IMR-90 (cell line): Measurements from ENCODE around the gene NATD1. TPM values are rescaled to one million over a fixed set of nuclear protein-coding genes. Genes with fewer than 3 reads are reported as not detected.

Experiments used
- ATAC-seq: fragments of 200-7000 bp; cut with Tn5 transposase; 2 replicates; pipeline ENCODE4 v1.9.1; 2020; ENCODE audit warnings: low read depth, mild to moderate bottlenecking, moderate library complexity
- BruUV-seq: library from RNA; stranded (reverse); fragments of 400-500 nt; replicated peaks from 2 replicates; lab custom pipeline; 2021; lab: Mats Ljungman, UMichigan
- CTCF ChIA-PET: fragments of 300-600 bp; formaldehyde crosslinking; extraction: SDS; loops from one replicate; lab custom pipeline; 2021; ENCODE audit warnings: antibody characterized with exemption; lab: Yijun Ruan, JAX
- POLR2A ChIA-PET: fragments of 300-600 bp; sonication (Branson Sonifier 250); formaldehyde crosslinking; loops from one replicate; lab custom pipeline; 2022; ENCODE audit warnings: antibody characterized with exemption; ENCODE audit not compliant: unreplicated experiment; lab: Charles Lee
- DNase-seq: peaks from one replicate; pipeline ENCODE4 v3.0.0; 2013
- H2AFZ ChIP-seq: replicated peaks from 2 replicates; pipeline ENCODE3; 2013; ENCODE audit warnings: low read length, mild to moderate bottlenecking; ENCODE audit not compliant: poor library complexity
- H2AK5ac ChIP-seq: 2 replicates; pipeline ENCODE4 v1.6.1; 2013; ENCODE audit warnings: low read depth, low read length, inconsistent platforms
- H2AK9ac ChIP-seq: replicated peaks from 2 replicates; pipeline ENCODE3; 2013; ENCODE audit warnings: mild to moderate bottlenecking, low read depth, low read length, moderate library complexity; ENCODE audit not compliant: poor library complexity
- H2BK120ac ChIP-seq: 2 replicates; pipeline ENCODE4 v1.6.1; 2013; ENCODE audit warnings: low read depth, low read length, inconsistent platforms
- H2BK15ac ChIP-seq: 3 replicates; pipeline ENCODE4 v1.6.1; 2013; ENCODE audit warnings: low read depth, low read length, inconsistent platforms
- H2BK20ac ChIP-seq: 2 replicates; pipeline ENCODE4 v1.6.1; 2013; ENCODE audit warnings: low read depth, mild to moderate bottlenecking, inconsistent platforms, low read length, moderate library complexity
- H2BK5ac ChIP-seq: 2 replicates; pipeline ENCODE4 v1.6.1; 2013; ENCODE audit warnings: mild to moderate bottlenecking, low read depth, low read length, inconsistent platforms; ENCODE audit not compliant: poor library complexity, severe bottlenecking
- H3K14ac ChIP-seq: replicated peaks from 2 replicates; pipeline ENCODE4 v1.6.1; 2013; ENCODE audit warnings: low read depth, low read length, inconsistent platforms
- H3K18ac ChIP-seq: 2 replicates; pipeline ENCODE4 v1.6.1; 2013; ENCODE audit warnings: low read depth, low read length, control low read depth
- H3K23ac ChIP-seq: 2 replicates; pipeline ENCODE4 v1.6.1; 2013; ENCODE audit warnings: low read depth, low read length, inconsistent platforms
- H3K27ac ChIP-seq: 2 replicates; pipeline ENCODE4 v1.5.1; 2013; ENCODE audit warnings: mild to moderate bottlenecking, control low read depth, low read length; ENCODE audit not compliant: insufficient read depth
- H3K27me3 ChIP-seq: 2 replicates; pipeline ENCODE4 v1.6.1; 2013; ENCODE audit warnings: low read length; ENCODE audit not compliant: control insufficient read depth, insufficient read depth
- H3K36me3 ChIP-seq: 2 replicates; pipeline ENCODE4 v1.6.1; 2013; ENCODE audit warnings: low read length, mixed read lengths; ENCODE audit not compliant: control insufficient read depth, insufficient read depth
- H3K4ac ChIP-seq: 2 replicates; pipeline ENCODE4 v1.6.1; 2013; ENCODE audit warnings: low read depth, low read length, inconsistent platforms
- H3K4me1 ChIP-seq: 2 replicates; pipeline ENCODE4 v1.6.1; 2013; ENCODE audit warnings: low read length, mixed read lengths; ENCODE audit not compliant: control insufficient read depth, insufficient read depth
- H3K4me2 ChIP-seq: 2 replicates; pipeline ENCODE4 v1.6.1; 2013; ENCODE audit warnings: low read depth, mild to moderate bottlenecking, control low read depth, low read length, moderate library complexity
- H3K4me3 ChIP-seq: 2 replicates; pipeline ENCODE4 v1.5.1; 2013; ENCODE audit warnings: low read depth, mild to moderate bottlenecking, control low read depth, low read length, moderate library complexity; ENCODE audit not compliant: insufficient read depth
- H3K56ac ChIP-seq: 2 replicates; pipeline ENCODE4 v1.6.1; 2013; ENCODE audit warnings: low read length, inconsistent platforms; ENCODE audit not compliant: insufficient read depth; ENCODE audit errors: extremely low read depth
- H3K79me1 ChIP-seq, 2 experiments: 2 replicates each; pipeline ENCODE4 v1.6.1; 2013; ENCODE audit warnings: low read length in 2 of 2, inconsistent platforms in 1 of 2, low read depth in 1 of 2
- H3K9ac ChIP-seq: 2 replicates; pipeline ENCODE4 v1.6.1; 2013; ENCODE audit warnings: low read depth, low read length, control low read depth
- H3K9me1 ChIP-seq: 2 replicates; pipeline ENCODE4 v1.6.1; 2013; ENCODE audit warnings: low read length, inconsistent platforms; ENCODE audit not compliant: insufficient read depth
- H3K9me3 ChIP-seq: 2 replicates; pipeline ENCODE4 v1.6.1; 2013; ENCODE audit warnings: low read length; ENCODE audit not compliant: control insufficient read depth, insufficient read depth
- H4K20me1 ChIP-seq: 2 replicates; pipeline ENCODE4 v1.6.1; 2013; ENCODE audit warnings: low read length, inconsistent platforms; ENCODE audit not compliant: insufficient read depth
- H4K5ac ChIP-seq: 2 replicates; pipeline ENCODE4 v1.6.1; 2013; ENCODE audit warnings: mild to moderate bottlenecking, low read depth, low read length, control low read depth
- H4K8ac ChIP-seq, 2 experiments: 2 replicates each; pipeline ENCODE4 v1.6.1; 2013; ENCODE audit warnings: low read depth in 2 of 2, low read length in 2 of 2, control low read depth in 1 of 2, inconsistent platforms in 1 of 2
- H4K91ac ChIP-seq: 2 replicates; pipeline ENCODE4 v1.6.1; 2013; ENCODE audit warnings: low read depth, low read length, inconsistent platforms; ENCODE audit not compliant: insufficient read depth
- BHLHE40 ChIP-seq: fragments of 150-350 bp; IDR thresholded peaks from 2 replicates; pipeline ENCODE4 v1.6.1; 2016; ENCODE audit warnings: mild to moderate bottlenecking, low read depth, low read length
- CEBPB ChIP-seq: IDR thresholded peaks from 2 replicates; pipeline ENCODE4 v1.6.1; 2012; ENCODE audit warnings: low read depth, low read length, improper control_type of control experiment
- CHD1 ChIP-seq: IDR thresholded peaks from 2 replicates; pipeline ENCODE4 v1.6.1; 2012; ENCODE audit warnings: low read depth, low read length, improper control_type of control experiment
- FOS ChIP-seq: fragments of 150-350 bp; IDR thresholded peaks from 2 replicates; pipeline ENCODE4 v1.6.1; 2016; ENCODE audit warnings: low read depth, low read length
- MAFK ChIP-seq: IDR thresholded peaks from 2 replicates; pipeline ENCODE4 v1.6.1; 2012; ENCODE audit warnings: low read depth, low read length, improper control_type of control experiment
- MAZ ChIP-seq: IDR thresholded peaks from 2 replicates; pipeline ENCODE4 v1.6.1; 2012; ENCODE audit warnings: low read depth, mild to moderate bottlenecking, low read length, improper control_type of control experiment, moderate library complexity, borderline replicate concordance
- NFE2L2 ChIP-seq: fragments of 150-350 bp; IDR thresholded peaks from 2 replicates; pipeline ENCODE4 v1.6.1; 2016; ENCODE audit warnings: low read depth, mild to moderate bottlenecking, low read length
- POLR2A ChIP-seq: IDR thresholded peaks from 2 replicates; pipeline ENCODE4 v1.6.1; 2012; ENCODE audit warnings: mild to moderate bottlenecking, low read depth, low read length
- RAD21 ChIP-seq: IDR thresholded peaks from 2 replicates; pipeline ENCODE4 v1.6.1; 2012; ENCODE audit warnings: low read length, improper control_type of control experiment
- RCOR1 ChIP-seq: IDR thresholded peaks from 2 replicates; pipeline ENCODE4 v1.6.1; 2012; ENCODE audit warnings: mild to moderate bottlenecking, low read length, improper control_type of control experiment; ENCODE audit not compliant: insufficient replicate concordance
- RFX5 ChIP-seq: IDR thresholded peaks from 2 replicates; pipeline ENCODE4 v1.8.0; 2012; ENCODE audit warnings: low read depth, mild to moderate bottlenecking, low read length, moderate library complexity
- SMC3 ChIP-seq: fragments of 150-350 bp; IDR thresholded peaks from 2 replicates; pipeline ENCODE4 v1.6.1; 2016; ENCODE audit warnings: low read depth, mild to moderate bottlenecking, antibody characterized with exemption, low read length, moderate library complexity
- WGBS, 2 experiments: methylation state at CpG; one replicate each; pipeline versions ENCODE4 v1.1.5 to v1.1.7; 2013; ENCODE audit warnings: missing lambda C conversion rate in 2 of 2; ENCODE audit not compliant: insufficient read length in 1 of 2; ENCODE audit errors: extremely low coverage in 2 of 2; 5-methylcytosine and 5-hydroxymethylcytosine counted together
- dilution Hi-C: fragments of 300-500 bp; cut with HindIII; formaldehyde crosslinking; loops from one replicate; pipeline ENCODE4 v1.14.3; 2018; ENCODE audit warnings: low sequenced_read_pairs; ENCODE audit not compliant: unreplicated experiment
- in situ Hi-C: fragments of 300-500 bp; cut with MboI; formaldehyde crosslinking; loops from 3 replicates; pipeline ENCODE4 v1.14.3; 2019; ENCODE audit warnings: low sequenced_read_pairs, inconsistent platforms, mixed read lengths
- intact Hi-C: fragments of 100-400 bp; cut with micrococcal nuclease; formaldehyde crosslinking; loops from 2 replicates; pipeline ENCODE4 v1.10.0; 2022
- polyA plus RNA-seq, 3 experiments: library from polyadenylated mRNA; depleted of rRNA; stranded (reverse); fragments of >200 nt; gene quantifications; 2 replicates each; pipeline ENCODE4 v1.2.3, GENCODE V29; 2012; ENCODE audit warnings: low replicate concordance in 1 of 3
- total RNA-seq: library from RNA; depleted of rRNA; stranded (reverse); fragments of >200 nt; gene quantifications from 2 replicates; pipeline ENCODE4 v1.2.3, GENCODE V29; 2012
- TF ChIP-seq, protein P1 (sequence below): fragments of 150-350 bp; IDR thresholded peaks from 2 replicates; pipeline ENCODE4 v1.6.1; 2016; ENCODE audit warnings: low read depth, mild to moderate bottlenecking, low read length, moderate library complexity, borderline replicate concordance
- TF ChIP-seq, protein P2 (sequence below): fragments of 150-350 bp; IDR thresholded peaks from 2 replicates; pipeline ENCODE4 v1.6.1; 2017; ENCODE audit warnings: mild to moderate bottlenecking, antibody characterized with exemption, low read length, low read depth

NATD1 gene
- total and polyA plus RNA-seq, 2 of the 4 experiments (the other 2 are of a cell fraction), result 0.90 to 4.3 TPM

- Histone ChIP-seq H3K4me1 (peaks cover 6% of the 10 kb centered on the region), H4K20me1 (peaks cover 11% of the 10 kb centered on the region; the same call in 1 of the 2 replicates), H2BK20ac (no peak overlapping the region), H4K91ac (no peak overlapping the region), H3K36me3 (peaks cover 1% of the 10 kb centered on the region; the same call in 1 of the 2 replicates), H3K9me3 (no peaks in the 10 kb centered on the region), H2AFZ (no peak overlapping the region), H4K5ac (no peak overlapping the region), H4K8ac (no peak overlapping the region), H3K79me1 (peaks cover 0 to 17% of the 10 kb centered on the region in 2 experiments; a peak in 3 of 4 replicates), H3K27ac (no peak overlapping the region), H3K4me2 (no peak overlapping the region), H2BK15ac (no peak overlapping the region), H2AK9ac (peak overlapping the region; percentile 37), H3K4ac (no peak overlapping the region), H3K56ac (no peak overlapping the region), H2BK120ac (no peak overlapping the region), H3K27me3 (no peaks in the 10 kb centered on the region), H3K23ac (no peak overlapping the region), H3K9me1 (no peaks in the 10 kb centered on the region), H3K9ac (no peak overlapping the region), H3K14ac (no peak overlapping the region), H3K4me3 (no peak overlapping the region), H3K18ac (no peak overlapping the region), H2BK5ac (no peak overlapping the region), H2AK5ac (no peak overlapping the region)
- TF ChIP-seq, protein P1, sequence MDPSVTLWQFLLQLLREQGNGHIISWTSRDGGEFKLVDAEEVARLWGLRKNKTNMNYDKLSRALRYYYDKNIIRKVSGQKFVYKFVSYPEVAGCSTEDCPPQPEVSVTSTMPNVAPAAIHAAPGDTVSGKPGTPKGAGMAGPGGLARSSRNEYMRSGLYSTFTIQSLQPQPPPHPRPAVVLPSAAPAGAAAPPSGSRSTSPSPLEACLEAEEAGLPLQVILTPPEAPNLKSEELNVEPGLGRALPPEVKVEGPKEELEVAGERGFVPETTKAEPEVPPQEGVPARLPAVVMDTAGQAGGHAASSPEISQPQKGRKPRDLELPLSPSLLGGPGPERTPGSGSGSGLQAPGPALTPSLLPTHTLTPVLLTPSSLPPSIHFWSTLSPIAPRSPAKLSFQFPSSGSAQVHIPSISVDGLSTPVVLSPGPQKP, result no peak
- TF ChIP-seq RFX5 (no peak), MAFK (no peak), FOS (no peak), RCOR1 (no peak), POLR2A (no peak), SMC3 (no peak), MAZ (no peak), CHD1 (no peak), BHLHE40 (no peak), CEBPB (no peak), RAD21 (no peak), NFE2L2 (no peak)
- TF ChIP-seq, protein P2, sequence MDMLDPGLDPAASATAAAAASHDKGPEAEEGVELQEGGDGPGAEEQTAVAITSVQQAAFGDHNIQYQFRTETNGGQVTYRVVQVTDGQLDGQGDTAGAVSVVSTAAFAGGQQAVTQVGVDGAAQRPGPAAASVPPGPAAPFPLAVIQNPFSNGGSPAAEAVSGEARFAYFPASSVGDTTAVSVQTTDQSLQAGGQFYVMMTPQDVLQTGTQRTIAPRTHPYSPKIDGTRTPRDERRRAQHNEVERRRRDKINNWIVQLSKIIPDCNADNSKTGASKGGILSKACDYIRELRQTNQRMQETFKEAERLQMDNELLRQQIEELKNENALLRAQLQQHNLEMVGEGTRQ, result no peak
- dilution Hi-C loops, result no loop called here
- BruUV-seq, result no TSS peak
- ATAC-seq, result no peak
- in situ Hi-C loops, result no loop called here
- intact Hi-C loops, result no loop called here
- DNase-seq, result no peak
- CTCF ChIA-PET, result no interaction called here
- POLR2A ChIA-PET, result no interaction called here
- WGBS, 2 experiments, result 78% methylated on average over 8 of the region's 12 CpGs; no CpG with 5 or more reads in 1 of the 2 experiments
Observed at GRCh38 chr17:21247552-21248258, 5.5 kb downstream of the NATD1 start.
